Neural cell (in vitro differentiated cells): Measurements from ENCODE around the gene TMEM167B. TPM values are rescaled to one million over a fixed set of nuclear protein-coding genes. Genes with fewer than 3 reads are reported as not detected.
A peak's percentile ranks its signal among the peaks of the same experiment; 100 is the strongest.

Experiments used
- H2AFZ ChIP-seq: fragments of 200-600, 300-800 bp; sonication (generic), shearing (Covaris generic); 2 replicates; pipeline ENCODE4 v1.6.0; 2014; ENCODE audit warnings: low read depth, mild to moderate bottlenecking, antibody characterized with exemption, low read length, moderate library complexity
- H3F3A ChIP-seq: fragments of 200-600 bp; shearing (Covaris generic); 2 replicates; pipeline ENCODE4 v1.6.1; 2016; ENCODE audit warnings: mild to moderate bottlenecking, moderate library complexity, mixed read lengths, antibody characterized with exemption, low read length; ENCODE audit not compliant: insufficient read depth, poor library complexity, severe bottlenecking
- H3K27ac ChIP-seq: fragments of 200-600, 300-800 bp; sonication (generic), shearing (Covaris generic); 2 replicates; pipeline ENCODE4 v1.5.1; 2014; ENCODE audit warnings: mild to moderate bottlenecking, low read length, moderate library complexity
- H3K27me3 ChIP-seq: fragments of 300-800, 200-600 bp; sonication (generic), shearing (Covaris generic); 2 replicates; pipeline ENCODE4 v1.6.0; 2014; ENCODE audit warnings: mild to moderate bottlenecking, low read depth, low read length, moderate library complexity; ENCODE audit not compliant: insufficient read depth
- H3K36me3 ChIP-seq: fragments of 300-800, 200-600 bp; sonication (generic), shearing (Covaris generic); 2 replicates; pipeline ENCODE4 v1.5.1; 2014; ENCODE audit warnings: mild to moderate bottlenecking, antibody characterized with exemption, low read length, moderate library complexity; ENCODE audit not compliant: insufficient read depth
- H3K4me2 ChIP-seq: fragments of 300-800, 200-600 bp; sonication (generic), shearing (Covaris generic); 2 replicates; pipeline ENCODE4 v1.6.0; 2014; ENCODE audit warnings: mild to moderate bottlenecking, low read length
- H3K4me3 ChIP-seq: fragments of 300-800, 200-600 bp; sonication (generic), shearing (Covaris generic); 2 replicates; pipeline ENCODE4 v1.5.1; 2014; ENCODE audit warnings: mild to moderate bottlenecking, low read length, moderate library complexity
- H3K79me2 ChIP-seq: fragments of 200-600 bp; shearing (Covaris generic); replicated peaks from 2 replicates; pipeline ENCODE4 v1.6.0; 2014; ENCODE audit warnings: mild to moderate bottlenecking, low read length, moderate library complexity; ENCODE audit not compliant: insufficient read depth
- H3K9ac ChIP-seq: fragments of 300-800, 200-600 bp; sonication (generic), shearing (Covaris generic); 2 replicates; pipeline ENCODE4 v1.6.1; 2016; ENCODE audit warnings: mild to moderate bottlenecking, low read length, mixed read lengths
- H3K9me2 ChIP-seq: fragments of 200-600 bp; shearing (Covaris generic); 2 replicates; pipeline ENCODE4 v1.6.1; 2016; ENCODE audit warnings: mild to moderate bottlenecking, low read length, mixed read lengths; ENCODE audit not compliant: insufficient read depth
- H3K9me3 ChIP-seq: fragments of 200-600, 300-800 bp; sonication (generic), shearing (Covaris generic); 2 replicates; pipeline ENCODE4 v1.6.1; 2016; ENCODE audit warnings: mild to moderate bottlenecking, mixed run types, low read length, moderate library complexity, mixed read lengths
- H4K20me1 ChIP-seq: fragments of 200-600 bp; shearing (Covaris generic); 2 replicates; pipeline ENCODE4 v1.6.1; 2016; ENCODE audit warnings: mild to moderate bottlenecking, mixed run types; ENCODE audit not compliant: insufficient read depth
- EP300 ChIP-seq: fragments of 450-650 bp; conservative IDR thresholded peaks from 2 replicates; pipeline ENCODE4 v1.6.1; 2014; ENCODE audit warnings: antibody characterized with exemption, mild to moderate bottlenecking, moderate library complexity; ENCODE audit not compliant: poor library complexity, severe bottlenecking
- EZH2 ChIP-seq: fragments of 200-600, 300-800 bp; shearing (Covaris generic), sonication (generic); IDR thresholded peaks from 2 replicates; pipeline ENCODE4 v1.6.1; 2014; ENCODE audit warnings: antibody characterized with exemption, low read length, borderline replicate concordance, mild to moderate bottlenecking; ENCODE audit not compliant: insufficient read depth, poor library complexity, severe bottlenecking
- MXI1 ChIP-seq: fragments of 450-650 bp; conservative IDR thresholded peaks from 2 replicates; pipeline ENCODE4 v1.6.1; 2014; ENCODE audit warnings: antibody characterized with exemption, mild to moderate bottlenecking; ENCODE audit not compliant: poor library complexity, severe bottlenecking
- POLR2AphosphoS5 ChIP-seq: IDR thresholded peaks from 2 replicates; pipeline ENCODE4 v1.6.1; 2012
- RAD21 ChIP-seq: fragments of 450-650 bp; conservative IDR thresholded peaks from 2 replicates; pipeline ENCODE4 v1.6.1; 2014; ENCODE audit warnings: antibody characterized with exemption, mild to moderate bottlenecking, moderate library complexity
- SMC3 ChIP-seq: fragments of 450-650 bp; conservative IDR thresholded peaks from 2 replicates; pipeline ENCODE4 v1.6.1; 2014; ENCODE audit warnings: antibody characterized with exemption, mild to moderate bottlenecking, moderate library complexity; ENCODE audit not compliant: poor library complexity
- TAF1 ChIP-seq: IDR thresholded peaks from 2 replicates; pipeline ENCODE4 v1.6.1; 2012; ENCODE audit warnings: low read depth
- polyA plus RNA-seq: library from polyadenylated mRNA; depleted of rRNA; stranded (reverse); fragments of >200 nt; gene quantifications from 2 replicates; pipeline ENCODE4 v1.2.3, GENCODE V29; 2014
- TF ChIP-seq, protein P1 (sequence below): IDR thresholded peaks from 2 replicates; pipeline ENCODE4 v1.6.1; 2012; ENCODE audit warnings: borderline replicate concordance
- TF ChIP-seq, protein P2 (sequence below): fragments of 450-650 bp; IDR thresholded peaks from 2 replicates; pipeline ENCODE4 v1.5.1; 2014; ENCODE audit warnings: antibody characterized with exemption, mild to moderate bottlenecking, moderate library complexity; ENCODE audit not compliant: poor library complexity, severe bottlenecking

TMEM167B gene
- polyA plus RNA-seq, 1 donor from 2014 or later = 53.9 TPM

DNA sequence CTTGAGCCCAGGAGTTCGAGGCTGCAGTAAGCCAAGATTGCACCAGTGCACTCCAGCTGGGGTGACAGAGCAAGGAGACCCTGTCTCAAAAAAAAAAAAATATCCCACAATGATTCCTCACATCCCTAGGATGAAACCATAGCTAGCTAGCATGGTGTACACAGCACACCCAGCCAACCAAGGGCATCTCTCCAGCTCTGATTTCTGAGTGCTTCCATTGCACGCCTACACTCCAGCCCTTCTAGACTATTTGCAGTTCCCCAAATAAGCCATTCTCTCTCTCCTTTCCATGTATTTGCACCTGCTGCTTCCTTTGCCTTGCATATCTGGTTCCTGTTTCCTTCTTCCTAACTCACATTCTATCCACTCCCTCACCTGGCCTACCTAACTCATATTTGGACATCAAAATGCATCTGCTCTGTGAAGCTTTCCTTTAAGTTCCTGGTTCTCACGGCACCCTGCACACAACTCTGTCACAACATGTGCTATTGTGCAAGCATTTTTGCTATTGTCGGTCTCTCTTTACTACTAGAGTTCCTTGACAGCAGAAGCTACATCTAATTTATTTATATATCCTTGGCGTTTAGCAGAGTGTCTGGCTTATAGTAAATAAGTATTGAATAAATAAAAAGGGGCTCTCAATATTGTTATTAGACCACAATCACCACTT, 21.0 kb downstream of the TMEM167B start:
- Histone ChIP-seq H3K9me2 (no peaks in the 10 kb centered on the region), H3K4me2 (peak overlapping the region; percentile 35), H3K27ac (no peak overlapping the region), H3K9ac (no peak overlapping the region), H3K9me3 (no peaks in the 10 kb centered on the region), H4K20me1 (no peaks in the 10 kb centered on the region), H3K27me3 (peaks cover 2% of the 10 kb centered on the region), H2AFZ (no peak overlapping the region), H3F3A (peaks cover 3% of the 10 kb centered on the region), H3K4me3 (peak overlapping the region; percentile 93), H3K36me3 (no peaks in the 10 kb centered on the region), H3K79me2 (no peaks in the 10 kb centered on the region)
- TF ChIP-seq, protein P1, sequence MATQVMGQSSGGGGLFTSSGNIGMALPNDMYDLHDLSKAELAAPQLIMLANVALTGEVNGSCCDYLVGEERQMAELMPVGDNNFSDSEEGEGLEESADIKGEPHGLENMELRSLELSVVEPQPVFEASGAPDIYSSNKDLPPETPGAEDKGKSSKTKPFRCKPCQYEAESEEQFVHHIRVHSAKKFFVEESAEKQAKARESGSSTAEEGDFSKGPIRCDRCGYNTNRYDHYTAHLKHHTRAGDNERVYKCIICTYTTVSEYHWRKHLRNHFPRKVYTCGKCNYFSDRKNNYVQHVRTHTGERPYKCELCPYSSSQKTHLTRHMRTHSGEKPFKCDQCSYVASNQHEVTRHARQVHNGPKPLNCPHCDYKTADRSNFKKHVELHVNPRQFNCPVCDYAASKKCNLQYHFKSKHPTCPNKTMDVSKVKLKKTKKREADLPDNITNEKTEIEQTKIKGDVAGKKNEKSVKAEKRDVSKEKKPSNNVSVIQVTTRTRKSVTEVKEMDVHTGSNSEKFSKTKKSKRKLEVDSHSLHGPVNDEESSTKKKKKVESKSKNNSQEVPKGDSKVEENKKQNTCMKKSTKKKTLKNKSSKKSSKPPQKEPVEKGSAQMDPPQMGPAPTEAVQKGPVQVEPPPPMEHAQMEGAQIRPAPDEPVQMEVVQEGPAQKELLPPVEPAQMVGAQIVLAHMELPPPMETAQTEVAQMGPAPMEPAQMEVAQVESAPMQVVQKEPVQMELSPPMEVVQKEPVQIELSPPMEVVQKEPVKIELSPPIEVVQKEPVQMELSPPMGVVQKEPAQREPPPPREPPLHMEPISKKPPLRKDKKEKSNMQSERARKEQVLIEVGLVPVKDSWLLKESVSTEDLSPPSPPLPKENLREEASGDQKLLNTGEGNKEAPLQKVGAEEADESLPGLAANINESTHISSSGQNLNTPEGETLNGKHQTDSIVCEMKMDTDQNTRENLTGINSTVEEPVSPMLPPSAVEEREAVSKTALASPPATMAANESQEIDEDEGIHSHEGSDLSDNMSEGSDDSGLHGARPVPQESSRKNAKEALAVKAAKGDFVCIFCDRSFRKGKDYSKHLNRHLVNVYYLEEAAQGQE = no peak
- TF ChIP-seq SMC3 (no peak), RAD21 (no peak), POLR2AphosphoS5 (no peak), TAF1 (no peak), EZH2 (no peak), EP300 (no peak), MXI1 (no peak)
- TF ChIP-seq, protein P2, sequence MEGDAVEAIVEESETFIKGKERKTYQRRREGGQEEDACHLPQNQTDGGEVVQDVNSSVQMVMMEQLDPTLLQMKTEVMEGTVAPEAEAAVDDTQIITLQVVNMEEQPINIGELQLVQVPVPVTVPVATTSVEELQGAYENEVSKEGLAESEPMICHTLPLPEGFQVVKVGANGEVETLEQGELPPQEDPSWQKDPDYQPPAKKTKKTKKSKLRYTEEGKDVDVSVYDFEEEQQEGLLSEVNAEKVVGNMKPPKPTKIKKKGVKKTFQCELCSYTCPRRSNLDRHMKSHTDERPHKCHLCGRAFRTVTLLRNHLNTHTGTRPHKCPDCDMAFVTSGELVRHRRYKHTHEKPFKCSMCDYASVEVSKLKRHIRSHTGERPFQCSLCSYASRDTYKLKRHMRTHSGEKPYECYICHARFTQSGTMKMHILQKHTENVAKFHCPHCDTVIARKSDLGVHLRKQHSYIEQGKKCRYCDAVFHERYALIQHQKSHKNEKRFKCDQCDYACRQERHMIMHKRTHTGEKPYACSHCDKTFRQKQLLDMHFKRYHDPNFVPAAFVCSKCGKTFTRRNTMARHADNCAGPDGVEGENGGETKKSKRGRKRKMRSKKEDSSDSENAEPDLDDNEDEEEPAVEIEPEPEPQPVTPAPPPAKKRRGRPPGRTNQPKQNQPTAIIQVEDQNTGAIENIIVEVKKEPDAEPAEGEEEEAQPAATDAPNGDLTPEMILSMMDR = no peak

DNA sequence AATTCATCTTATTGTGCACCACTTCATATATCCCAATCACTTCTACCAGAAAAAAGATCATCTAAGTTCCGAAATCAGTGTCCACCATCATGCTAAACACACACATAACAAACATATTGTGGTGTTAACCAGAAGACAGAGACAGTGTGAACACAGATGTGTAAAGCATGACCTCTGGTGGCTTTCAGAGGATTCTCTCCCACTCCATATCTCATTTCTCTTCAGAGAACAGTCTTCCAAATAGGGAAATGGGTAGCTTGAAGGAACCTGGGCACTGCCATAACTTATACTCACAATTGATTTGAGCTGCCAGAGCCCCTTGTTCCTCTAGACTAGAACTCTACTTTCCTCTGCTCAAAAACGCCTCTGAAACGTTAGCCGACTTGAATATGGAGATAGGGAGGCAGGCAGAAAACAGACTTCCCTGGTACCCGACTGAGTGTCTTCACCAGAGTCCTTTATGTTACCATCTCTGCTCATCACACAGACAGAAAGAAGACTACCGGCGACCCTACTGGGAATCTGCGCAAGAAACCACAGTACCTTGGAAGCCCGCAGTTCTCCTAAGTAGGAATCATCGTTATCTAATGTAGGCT, 21.6 kb downstream of the TMEM167B start:
- TF ChIP-seq MXI1 = no peak
- TF ChIP-seq, protein P2 = peak; percentile 53
- peak; percentile 65 for TF ChIP-seq SMC3
- no peak for TF ChIP-seq EZH2
- no peak for TF ChIP-seq EP300
- TF ChIP-seq, protein P1 = no peak
- TF ChIP-seq RAD21 = peak; percentile 71
- TF ChIP-seq POLR2AphosphoS5 = no peak
- no peaks in the 10 kb centered on the region for H3K9me3 ChIP-seq
- no peaks in the 10 kb centered on the region for H3K9me2 ChIP-seq
- H4K20me1 ChIP-seq = no peaks in the 10 kb centered on the region
- peak overlapping the region; percentile 93 for H3K4me3 ChIP-seq
- H2AFZ ChIP-seq = no peak overlapping the region
- peak overlapping the region; percentile 74 for H3K27ac ChIP-seq
- H3K9ac ChIP-seq = peak overlapping the region; percentile 43
- no peaks in the 10 kb centered on the region for H3K79me2 ChIP-seq
- peaks cover 2% of the 10 kb centered on the region for H3K27me3 ChIP-seq
- H3K4me2 ChIP-seq = peak overlapping the region; percentile 35
- H3K36me3 ChIP-seq = no peaks in the 10 kb centered on the region
- peaks cover 3% of the 10 kb centered on the region for H3F3A ChIP-seq
